Hepatocyte (in vitro differentiated cells): ENCODE results near the gene PANK2.
"Not testable (repeated sequence)": the region's sequence is repeated elsewhere in the genome, so short reads cannot be mapped to it uniquely, and the experiment has no call there.

Experiments
- EZH2 ChIP-seq: fragments of 200-600 bp; sonication (generic); IDR thresholded peaks from 2 replicates; pipeline ENCODE4 v1.6.1; 2016; ENCODE audit warnings: antibody characterized with exemption, mild to moderate bottlenecking, borderline replicate concordance
- TF ChIP-seq, protein P1 (sequence below): fragments of 200-600 bp; sonication (generic); IDR thresholded peaks from 2 replicates; pipeline ENCODE4 v1.5.1; 2016; ENCODE audit warnings: antibody characterized with exemption, mild to moderate bottlenecking; ENCODE audit not compliant: poor library complexity

DNA sequence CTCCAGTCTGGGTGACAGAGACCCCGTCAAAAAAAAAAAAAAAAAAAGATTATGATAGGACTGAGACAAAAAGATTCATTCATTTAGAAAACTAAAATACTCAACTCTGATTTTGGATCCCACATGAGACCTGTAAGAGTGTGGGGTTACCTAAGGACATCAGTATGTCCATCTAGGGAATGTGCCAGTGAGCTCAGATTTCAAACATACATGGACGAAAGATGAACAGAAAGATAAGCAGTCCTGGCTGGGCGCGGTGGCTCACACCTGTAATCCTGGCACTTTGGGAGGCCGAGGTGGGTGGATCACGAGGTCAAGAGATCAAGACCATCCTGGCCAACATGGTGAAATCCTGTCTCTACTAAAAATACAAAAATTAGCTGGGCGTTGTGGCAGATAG, 57.5 kb downstream of the PANK2 start:
- TF ChIP-seq, protein P1, sequence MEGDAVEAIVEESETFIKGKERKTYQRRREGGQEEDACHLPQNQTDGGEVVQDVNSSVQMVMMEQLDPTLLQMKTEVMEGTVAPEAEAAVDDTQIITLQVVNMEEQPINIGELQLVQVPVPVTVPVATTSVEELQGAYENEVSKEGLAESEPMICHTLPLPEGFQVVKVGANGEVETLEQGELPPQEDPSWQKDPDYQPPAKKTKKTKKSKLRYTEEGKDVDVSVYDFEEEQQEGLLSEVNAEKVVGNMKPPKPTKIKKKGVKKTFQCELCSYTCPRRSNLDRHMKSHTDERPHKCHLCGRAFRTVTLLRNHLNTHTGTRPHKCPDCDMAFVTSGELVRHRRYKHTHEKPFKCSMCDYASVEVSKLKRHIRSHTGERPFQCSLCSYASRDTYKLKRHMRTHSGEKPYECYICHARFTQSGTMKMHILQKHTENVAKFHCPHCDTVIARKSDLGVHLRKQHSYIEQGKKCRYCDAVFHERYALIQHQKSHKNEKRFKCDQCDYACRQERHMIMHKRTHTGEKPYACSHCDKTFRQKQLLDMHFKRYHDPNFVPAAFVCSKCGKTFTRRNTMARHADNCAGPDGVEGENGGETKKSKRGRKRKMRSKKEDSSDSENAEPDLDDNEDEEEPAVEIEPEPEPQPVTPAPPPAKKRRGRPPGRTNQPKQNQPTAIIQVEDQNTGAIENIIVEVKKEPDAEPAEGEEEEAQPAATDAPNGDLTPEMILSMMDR = not testable (repeated sequence)
- not testable (repeated sequence) for TF ChIP-seq EZH2
